ENCODE measurements around the gene IRF3.

DNA sequence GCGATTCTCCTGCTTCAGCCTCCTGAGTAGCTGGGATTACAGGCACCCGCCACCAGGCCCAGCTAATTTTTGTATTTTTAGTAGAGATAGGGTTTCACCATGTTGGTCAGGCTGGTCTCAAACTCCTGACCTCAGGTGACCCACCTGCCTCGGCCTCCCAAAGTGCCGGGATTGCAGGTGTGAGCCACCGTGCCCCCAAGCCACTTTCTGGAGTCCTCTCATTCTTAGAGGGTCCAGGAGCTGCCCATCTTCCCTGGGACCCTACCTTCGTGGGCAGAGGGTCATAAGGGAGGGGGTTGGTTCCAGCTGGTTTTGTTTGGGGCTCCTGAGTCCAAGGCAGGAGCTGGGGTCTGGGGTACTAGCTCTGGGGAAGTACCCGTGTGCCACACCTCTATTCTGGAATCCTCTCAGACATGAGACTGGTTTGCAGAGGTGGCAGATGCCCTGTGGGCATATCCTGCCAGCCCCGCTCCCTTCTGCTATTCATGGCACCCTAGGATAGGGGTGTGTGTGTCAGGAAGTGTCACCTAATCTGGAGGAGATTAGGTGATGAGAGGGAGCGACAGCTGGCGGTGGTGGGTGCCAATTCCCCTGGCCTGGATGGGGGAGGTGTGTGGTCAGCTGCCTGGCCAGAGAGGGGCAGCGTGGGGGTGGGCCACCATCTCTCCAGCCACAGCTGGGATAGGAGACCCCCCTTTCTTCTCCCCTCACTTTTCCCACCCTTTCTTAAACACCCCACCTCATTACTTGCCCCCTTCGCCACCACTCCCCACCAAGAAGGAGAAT, 13.5 kb upstream of the IRF3 start:
- TF ChIP-seq, protein P1, sequence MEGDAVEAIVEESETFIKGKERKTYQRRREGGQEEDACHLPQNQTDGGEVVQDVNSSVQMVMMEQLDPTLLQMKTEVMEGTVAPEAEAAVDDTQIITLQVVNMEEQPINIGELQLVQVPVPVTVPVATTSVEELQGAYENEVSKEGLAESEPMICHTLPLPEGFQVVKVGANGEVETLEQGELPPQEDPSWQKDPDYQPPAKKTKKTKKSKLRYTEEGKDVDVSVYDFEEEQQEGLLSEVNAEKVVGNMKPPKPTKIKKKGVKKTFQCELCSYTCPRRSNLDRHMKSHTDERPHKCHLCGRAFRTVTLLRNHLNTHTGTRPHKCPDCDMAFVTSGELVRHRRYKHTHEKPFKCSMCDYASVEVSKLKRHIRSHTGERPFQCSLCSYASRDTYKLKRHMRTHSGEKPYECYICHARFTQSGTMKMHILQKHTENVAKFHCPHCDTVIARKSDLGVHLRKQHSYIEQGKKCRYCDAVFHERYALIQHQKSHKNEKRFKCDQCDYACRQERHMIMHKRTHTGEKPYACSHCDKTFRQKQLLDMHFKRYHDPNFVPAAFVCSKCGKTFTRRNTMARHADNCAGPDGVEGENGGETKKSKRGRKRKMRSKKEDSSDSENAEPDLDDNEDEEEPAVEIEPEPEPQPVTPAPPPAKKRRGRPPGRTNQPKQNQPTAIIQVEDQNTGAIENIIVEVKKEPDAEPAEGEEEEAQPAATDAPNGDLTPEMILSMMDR (IDR thresholded peaks at IDR 0.05), result no peak
- TF ChIP-seq EZH2 (IDR thresholded peaks at IDR 0.05), result no peak
